ENCODE measurements around the gene OGA.

DNA sequence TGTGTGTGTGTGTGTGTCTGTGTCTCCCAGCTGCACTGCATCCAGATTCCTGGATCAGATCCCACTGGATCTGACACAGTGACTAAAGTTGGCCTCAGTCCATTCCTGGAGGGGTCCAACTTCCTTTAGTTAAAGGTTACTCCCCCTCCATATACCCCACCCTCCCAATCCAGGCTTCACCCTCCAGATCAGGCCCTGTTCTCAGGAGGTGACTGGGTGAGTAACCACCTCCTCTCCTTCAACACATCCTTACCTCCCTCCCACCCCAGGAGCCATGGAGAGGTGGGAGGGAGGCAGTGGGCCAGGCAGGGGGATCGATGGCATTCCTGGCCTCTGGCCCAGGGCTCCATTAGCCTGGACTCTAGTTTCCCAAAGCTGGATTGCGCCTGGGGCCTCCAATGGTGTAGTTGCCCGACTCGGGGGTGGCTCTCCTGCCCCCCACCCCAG is 14.1 kb upstream of the OGA start:
- TF ChIP-seq, protein P1, sequence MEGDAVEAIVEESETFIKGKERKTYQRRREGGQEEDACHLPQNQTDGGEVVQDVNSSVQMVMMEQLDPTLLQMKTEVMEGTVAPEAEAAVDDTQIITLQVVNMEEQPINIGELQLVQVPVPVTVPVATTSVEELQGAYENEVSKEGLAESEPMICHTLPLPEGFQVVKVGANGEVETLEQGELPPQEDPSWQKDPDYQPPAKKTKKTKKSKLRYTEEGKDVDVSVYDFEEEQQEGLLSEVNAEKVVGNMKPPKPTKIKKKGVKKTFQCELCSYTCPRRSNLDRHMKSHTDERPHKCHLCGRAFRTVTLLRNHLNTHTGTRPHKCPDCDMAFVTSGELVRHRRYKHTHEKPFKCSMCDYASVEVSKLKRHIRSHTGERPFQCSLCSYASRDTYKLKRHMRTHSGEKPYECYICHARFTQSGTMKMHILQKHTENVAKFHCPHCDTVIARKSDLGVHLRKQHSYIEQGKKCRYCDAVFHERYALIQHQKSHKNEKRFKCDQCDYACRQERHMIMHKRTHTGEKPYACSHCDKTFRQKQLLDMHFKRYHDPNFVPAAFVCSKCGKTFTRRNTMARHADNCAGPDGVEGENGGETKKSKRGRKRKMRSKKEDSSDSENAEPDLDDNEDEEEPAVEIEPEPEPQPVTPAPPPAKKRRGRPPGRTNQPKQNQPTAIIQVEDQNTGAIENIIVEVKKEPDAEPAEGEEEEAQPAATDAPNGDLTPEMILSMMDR (IDR thresholded peaks at IDR 0.05; ENCODE audit: low read depth, low read length, poor library complexity, severe bottlenecking): no peak
- no peak for TF ChIP-seq EZH2phosphoT487 (IDR thresholded peaks at IDR 0.05; ENCODE audit: borderline replicate concordance, low read length)

Data from DOHH2 (cell line).